PFSK-1 (cell line): Measurements from ENCODE around the gene ARL14EPL.

Experiments used
- FOXP2 ChIP-seq: optimal IDR thresholded peaks from 2 replicates; pipeline ENCODE3; 2011; ENCODE audit warnings: borderline replicate concordance, control low read depth, inconsistent platforms; ENCODE audit not compliant: insufficient read depth; ENCODE audit errors: extremely low read length, extremely low read depth
- POLR2AphosphoS5 ChIP-seq: IDR thresholded peaks from 2 replicates; pipeline ENCODE4 v1.6.1; 2012; ENCODE audit warnings: low read depth, mild to moderate bottlenecking, control low read depth, low read length, moderate library complexity
- REST ChIP-seq, 2 experiments: IDR thresholded peaks; 2 replicates each; pipeline versions ENCODE4 v1.6.1 to v1.8.0; 2011 to 2012; ENCODE audit warnings: low read depth in 2 of 2, low read length in 2 of 2, control low read depth in 1 of 2, inconsistent platforms in 1 of 2, mild to moderate bottlenecking in 1 of 2, moderate library complexity in 1 of 2; ENCODE audit not compliant: insufficient read depth in 1 of 2
- SIN3A ChIP-seq: IDR thresholded peaks from 2 replicates; pipeline ENCODE4 v1.6.1; 2012; ENCODE audit warnings: mild to moderate bottlenecking, low read length, moderate library complexity, borderline replicate concordance; ENCODE audit not compliant: insufficient read depth
- TAF1 ChIP-seq: IDR thresholded peaks from 2 replicates; pipeline ENCODE4 v1.6.1; 2012; ENCODE audit warnings: low read length, control low read depth, borderline replicate concordance; ENCODE audit not compliant: insufficient read depth

The ARL14EPL gene

GRCh38 chr5:116032991-116033390, 719 bp downstream of the ARL14EPL start:
- TF ChIP-seq FOXP2 (no peak), POLR2AphosphoS5 (no peak), REST (IDR thresholded peaks at IDR 0.05; ENCODE audit: insufficient read depth in 1 of 2, low read depth in 2 of 2, low read length in 2 of 2) (no peak), SIN3A (no peak), TAF1 (no peak)

- TF ChIP-seq REST (IDR thresholded peaks at IDR 0.05; ENCODE audit: insufficient read depth in 1 of 2, low read depth in 2 of 2, low read length in 2 of 2) (no peak), TAF1 (no peak), POLR2AphosphoS5 (no peak), FOXP2 (no peak), SIN3A (no peak)
These were observed 2.9 kb downstream of the ARL14EPL start for GRCh38 chr5:116035123-116035522.

GRCh38 chr5:116037236-116037822, 5.1 kb downstream of the ARL14EPL start:
- TF ChIP-seq FOXP2 (no peak), TAF1 (no peak), SIN3A (no peak), POLR2AphosphoS5 (no peak), REST (IDR thresholded peaks at IDR 0.05; ENCODE audit: insufficient read depth in 1 of 2, low read depth in 2 of 2, low read length in 2 of 2) (no peak)

GRCh38 chr5:116038817-116039216, 6.5 kb downstream of the ARL14EPL start:
- TF ChIP-seq SIN3A: no peak
- TF ChIP-seq POLR2AphosphoS5: no peak
- no peak for TF ChIP-seq TAF1
- TF ChIP-seq FOXP2: no peak

- TF ChIP-seq REST (IDR thresholded peaks at IDR 0.05; ENCODE audit: insufficient read depth in 1 of 2, low read depth in 2 of 2, low read length in 2 of 2) (no peak), FOXP2 (no peak), TAF1 (no peak), POLR2AphosphoS5 (no peak), SIN3A (no peak)
These were observed 10.1 kb downstream of the ARL14EPL start for GRCh38 chr5:116042375-116042774.
